GM23248 (cell line): ENCODE data around the gene KRTAP5-1.

ENCODE experiments used
- EZH2 ChIP-seq: fragments of 200-600 bp; sonication (generic); IDR thresholded peaks from 2 replicates; pipeline ENCODE4 v1.6.1; 2018; ENCODE audit warnings: antibody characterized with exemption, mild to moderate bottlenecking; ENCODE audit not compliant: insufficient read depth, poor library complexity, severe bottlenecking
- EZH2phosphoT487 ChIP-seq: fragments of 200-600 bp; sonication (generic); IDR thresholded peaks from 2 replicates; pipeline ENCODE4 v1.6.1; 2018; ENCODE audit warnings: antibody characterized with exemption, moderate library complexity, mild to moderate bottlenecking, low read depth; ENCODE audit not compliant: insufficient read depth

DNA sequence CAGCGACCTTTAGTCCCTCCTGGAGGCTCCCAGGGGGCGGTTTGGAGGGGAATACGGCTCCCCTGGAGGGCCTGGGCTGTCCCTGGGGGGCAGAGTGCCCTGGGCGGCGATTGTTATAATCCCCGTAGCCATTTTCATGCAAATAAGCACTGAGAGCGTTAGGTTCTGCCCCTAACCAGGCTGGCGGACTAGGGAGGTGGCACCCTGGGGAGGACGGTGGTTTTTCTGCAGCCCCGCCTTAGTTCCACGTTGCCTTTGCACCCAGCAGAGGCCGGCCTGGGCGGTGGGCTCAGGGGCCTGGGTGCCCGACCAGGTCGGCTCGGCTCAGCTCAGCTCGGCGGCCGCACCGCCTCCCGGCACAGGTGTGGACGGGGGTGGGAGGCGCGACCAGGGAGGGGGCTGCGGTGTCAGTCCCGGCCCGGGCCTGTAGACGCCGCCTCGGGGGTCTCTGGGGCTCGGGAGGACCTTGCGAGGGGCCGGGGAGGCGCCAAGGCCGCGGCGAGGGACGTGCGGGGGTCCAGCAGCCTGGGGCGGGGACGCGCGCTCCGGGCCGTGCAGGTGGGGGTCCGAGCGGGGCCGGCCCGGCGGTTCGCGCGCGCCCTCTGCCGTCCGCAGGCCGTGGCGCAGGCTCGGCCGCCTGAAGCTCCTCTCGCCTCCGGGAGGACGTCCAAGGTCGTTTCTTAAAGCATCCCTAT is 10.7 kb downstream of the KRTAP5-1 start:
- TF ChIP-seq EZH2, result no peak
- TF ChIP-seq EZH2phosphoT487, result no peak
